NCI-H82 treated with DMSO at 0.1 percent for 48 hours (cell line): ENCODE results near the gene ZNF221.
A peak's percentile ranks its signal among the peaks of the same experiment; 100 is the strongest.
"Not testable (repeated sequence)": the region's sequence is repeated elsewhere in the genome, so short reads cannot be mapped to it uniquely, and the experiment has no call there.

ENCODE experiments used
- DNase-seq: peaks from one replicate; lab custom pipeline; 2025; ENCODE audit not compliant: unreplicated experiment; lab: John Stamatoyannopoulos, UW

ZNF221 gene

GRCh38 chr19:43950834-43951645 lies at the start of gene ZNF221:
Gene ZNF221, plus strand, starts transcription at chr19:43951228. Its CDS starts 11,499 bp downstream, at chr19:43962727.
- DNase-seq: peak; percentile 89

- DNase-seq: peak; percentile 12
Measured at GRCh38 chr19:43901395-43902390, 49.3 kb upstream of the ZNF221 start.

- no peak for DNase-seq
Measured at GRCh38 chr19:43902399-43902798, 48.6 kb upstream of the ZNF221 start.

- DNase-seq: no peak
Measured at GRCh38 chr19:43905897-43906296, 45.1 kb upstream of the ZNF221 start.

GRCh38 chr19:43906774-43907173 lies 44.3 kb upstream of the ZNF221 start:
- DNase-seq: no peak

- DNase-seq: no peak
Measured at GRCh38 chr19:43908659-43909058, 42.4 kb upstream of the ZNF221 start.

GRCh38 chr19:43910884-43911283 lies 40.1 kb upstream of the ZNF221 start:
- no peak for DNase-seq

GRCh38 chr19:43913383-43913782 lies 37.6 kb upstream of the ZNF221 start:
- DNase-seq: no peak

GRCh38 chr19:43914051-43914450 lies 37.0 kb upstream of the ZNF221 start:
- DNase-seq: no peak

GRCh38 chr19:43923875-43924274 lies 27.2 kb upstream of the ZNF221 start:
- no peak for DNase-seq

GRCh38 chr19:43928820-43929219 lies 22.2 kb upstream of the ZNF221 start:
- no peak for DNase-seq

- DNase-seq: no peak
Measured at GRCh38 chr19:43934055-43934984, 16.7 kb upstream of the ZNF221 start.

- DNase-seq: peak; percentile 64
Measured at GRCh38 chr19:43934985-43935708, 15.9 kb upstream of the ZNF221 start, which contains the start of gene ZNF45. Gene ZNF45, minus strand, starts transcription at chr19:43935282. Its CDS starts 13,097 bp downstream, at chr19:43922185.

GRCh38 chr19:43936188-43936587 lies 14.8 kb upstream of the ZNF221 start:
- DNase-seq: no peak

GRCh38 chr19:43939557-43940260 lies 11.3 kb upstream of the ZNF221 start:
- no peak for DNase-seq

GRCh38 chr19:43940719-43941118 lies 10.3 kb upstream of the ZNF221 start:
- DNase-seq: no peak

GRCh38 chr19:43941209-43941608 lies 9.8 kb upstream of the ZNF221 start:
- no peak for DNase-seq

GRCh38 chr19:43947412-43947811 lies 3.6 kb upstream of the ZNF221 start:
- DNase-seq: not testable (repeated sequence)

GRCh38 chr19:43949803-43950202 lies 1.2 kb upstream of the ZNF221 start:
- DNase-seq: not testable (repeated sequence)
